ENCODE data around the gene FTCD.

DNA sequence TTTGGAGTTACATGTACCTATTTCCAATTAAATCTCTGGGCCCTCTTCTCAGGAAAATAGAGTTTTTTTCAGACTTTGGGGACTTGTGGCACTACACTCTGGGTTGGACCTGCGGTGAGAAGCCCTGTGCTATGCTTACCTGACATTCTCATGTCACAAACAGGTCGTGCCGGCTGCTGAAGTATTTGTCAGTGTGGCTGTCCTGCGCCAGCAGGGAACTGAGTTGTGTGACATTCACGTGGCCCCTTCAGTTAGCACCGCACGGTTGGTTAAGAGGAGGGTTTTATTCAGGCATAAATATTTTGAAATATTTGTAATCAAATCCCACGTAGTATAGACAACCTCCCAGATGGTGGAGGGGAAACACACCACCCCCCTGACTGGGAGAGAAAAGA is 63.8 kb downstream of the FTCD start:
- TF ChIP-seq, protein P1, sequence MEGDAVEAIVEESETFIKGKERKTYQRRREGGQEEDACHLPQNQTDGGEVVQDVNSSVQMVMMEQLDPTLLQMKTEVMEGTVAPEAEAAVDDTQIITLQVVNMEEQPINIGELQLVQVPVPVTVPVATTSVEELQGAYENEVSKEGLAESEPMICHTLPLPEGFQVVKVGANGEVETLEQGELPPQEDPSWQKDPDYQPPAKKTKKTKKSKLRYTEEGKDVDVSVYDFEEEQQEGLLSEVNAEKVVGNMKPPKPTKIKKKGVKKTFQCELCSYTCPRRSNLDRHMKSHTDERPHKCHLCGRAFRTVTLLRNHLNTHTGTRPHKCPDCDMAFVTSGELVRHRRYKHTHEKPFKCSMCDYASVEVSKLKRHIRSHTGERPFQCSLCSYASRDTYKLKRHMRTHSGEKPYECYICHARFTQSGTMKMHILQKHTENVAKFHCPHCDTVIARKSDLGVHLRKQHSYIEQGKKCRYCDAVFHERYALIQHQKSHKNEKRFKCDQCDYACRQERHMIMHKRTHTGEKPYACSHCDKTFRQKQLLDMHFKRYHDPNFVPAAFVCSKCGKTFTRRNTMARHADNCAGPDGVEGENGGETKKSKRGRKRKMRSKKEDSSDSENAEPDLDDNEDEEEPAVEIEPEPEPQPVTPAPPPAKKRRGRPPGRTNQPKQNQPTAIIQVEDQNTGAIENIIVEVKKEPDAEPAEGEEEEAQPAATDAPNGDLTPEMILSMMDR (conservative IDR thresholded peaks at IDR 0.05; ENCODE audit: low read depth, low read length), result no peak
- no peak for TF ChIP-seq EZH2 (IDR thresholded peaks at IDR 0.05; ENCODE audit: low read length, unreplicated experiment)
- TF ChIP-seq EZH2phosphoT487 (IDR thresholded peaks at IDR 0.05; ENCODE audit: borderline replicate concordance, low read length), result no peak
